K562 (cell line): Measurements from ENCODE around the gene GARRE1.

Source experiments
- GABPB2 ChIP-seq: fragments of 250-450 bp; sonication (Bioruptor Pico); conservative IDR thresholded peaks from 2 replicates; pipeline ENCODE4 v1.5.1; 2021; ENCODE audit warnings: mild to moderate bottlenecking
- ILF3 ChIP-seq: fragments of 450-650 bp; IDR thresholded peaks from 2 replicates; pipeline ENCODE4 v1.6.1; 2018; ENCODE audit warnings: antibody characterized with exemption, mild to moderate bottlenecking, moderate library complexity, borderline replicate concordance
- MTA2 ChIP-seq: fragments of 450-650 bp; IDR thresholded peaks from 2 replicates; pipeline ENCODE4 v1.6.1; 2016; ENCODE audit warnings: low read depth
- MYBL2 ChIP-seq, 2 experiments: fragments of 450-650 bp in 1 of 2; sonication (generic) in 1 of 2; formaldehyde crosslinking in 1 of 2; IDR thresholded peaks; 2 replicates each; pipeline versions ENCODE4 v1.6.1 to v1.8.1; 2017 to 2022; ENCODE audit warnings: borderline replicate concordance in 1 of 2, inconsistent platforms in 1 of 2, low read depth in 1 of 2, mild to moderate bottlenecking in 1 of 2, missing genetic modification reagents in 1 of 2, moderate library complexity in 1 of 2
- POLR2A ChIP-seq: fragments of 450-650 bp; conservative IDR thresholded peaks from 2 replicates; pipeline ENCODE4 v1.6.1; 2016
- SMC3 ChIP-seq: conservative IDR thresholded peaks from 2 replicates; pipeline ENCODE4 v1.6.1; 2011; ENCODE audit warnings: low read depth, low read length, improper control_type of control experiment; ENCODE audit not compliant: insufficient read depth
- TF ChIP-seq, protein P1 (sequence below), 3 experiments: IDR thresholded peaks in 2 of 3; conservative IDR thresholded peaks in 1 of 3; 2 replicates each; pipeline ENCODE4 v1.5.1; 2011 to 2012; ENCODE audit warnings: low read length in 3 of 3, mild to moderate bottlenecking in 3 of 3, control low read depth in 2 of 3, improper control_type of control experiment in 1 of 3, inconsistent platforms in 1 of 3, low read depth in 1 of 3, mixed read lengths in 1 of 3, moderate library complexity in 1 of 3; ENCODE audit not compliant: insufficient read depth in 2 of 3
- TF ChIP-seq, protein P2 (sequence below): fragments of 450-650 bp; IDR thresholded peaks from 2 replicates; pipeline ENCODE4 v1.6.1; 2016; ENCODE audit warnings: antibody characterized with exemption
- TF ChIP-seq, protein P3 (sequence below): sonication (generic); formaldehyde crosslinking; IDR thresholded peaks from 2 replicates; pipeline ENCODE4 v1.8.0; 2022; ENCODE audit warnings: missing genetic modification reagents, mild to moderate bottlenecking, borderline replicate concordance
- TF ChIP-seq, protein P4 (sequence below): fragments of 250-450 bp; sonication (Bioruptor Pico); IDR thresholded peaks from 2 replicates; pipeline ENCODE4 v1.8.0; 2021; ENCODE audit warnings: borderline replicate concordance, mild to moderate bottlenecking, moderate library complexity; ENCODE audit not compliant: poor library complexity, severe bottlenecking
- TF ChIP-seq, protein P5 (sequence below): fragments of 200-800 bp; sonication (Bioruptor generic); IDR thresholded peaks from 2 replicates; pipeline ENCODE4 v1.6.1; 2016; ENCODE audit warnings: missing genetic modification characterization, missing compliant biosample characterization

DNA sequence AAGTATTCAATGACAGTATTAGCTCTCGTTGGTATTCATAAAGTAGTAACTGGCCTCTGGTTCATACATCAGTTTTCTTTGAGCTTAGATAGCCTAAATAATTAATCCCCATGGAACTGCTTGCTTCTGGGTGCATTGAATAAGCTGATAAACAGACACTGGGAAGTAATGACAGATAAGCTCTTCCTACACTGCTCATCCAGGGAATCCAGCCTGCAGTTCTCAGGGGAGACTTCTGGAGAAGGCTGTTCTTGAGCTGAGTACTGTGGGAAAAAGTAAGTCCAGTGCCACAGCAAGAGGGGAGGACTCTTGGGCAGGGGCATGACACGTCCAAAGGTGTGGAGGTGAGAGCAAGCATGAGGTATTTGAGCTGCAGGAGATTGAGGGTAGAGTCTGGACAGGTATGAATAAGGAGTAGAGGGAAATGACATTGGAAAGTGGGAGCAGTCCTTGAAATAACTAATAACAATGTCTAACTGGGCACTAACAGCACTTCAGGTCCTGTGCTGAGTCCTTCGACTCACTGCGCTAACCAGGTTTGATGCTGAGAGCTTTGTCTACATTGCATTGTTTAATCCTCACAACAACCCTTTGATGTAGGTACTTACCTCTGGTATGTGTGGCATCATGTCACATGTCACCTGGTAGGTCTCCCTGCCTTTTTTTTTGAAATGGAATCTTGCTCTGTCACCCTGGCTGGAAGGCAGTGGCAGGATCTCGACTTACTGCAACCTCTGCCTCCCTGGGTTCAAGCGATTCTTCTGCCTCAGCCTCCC is 7.2 kb downstream of the GARRE1 start:
- TF ChIP-seq, protein P1, sequence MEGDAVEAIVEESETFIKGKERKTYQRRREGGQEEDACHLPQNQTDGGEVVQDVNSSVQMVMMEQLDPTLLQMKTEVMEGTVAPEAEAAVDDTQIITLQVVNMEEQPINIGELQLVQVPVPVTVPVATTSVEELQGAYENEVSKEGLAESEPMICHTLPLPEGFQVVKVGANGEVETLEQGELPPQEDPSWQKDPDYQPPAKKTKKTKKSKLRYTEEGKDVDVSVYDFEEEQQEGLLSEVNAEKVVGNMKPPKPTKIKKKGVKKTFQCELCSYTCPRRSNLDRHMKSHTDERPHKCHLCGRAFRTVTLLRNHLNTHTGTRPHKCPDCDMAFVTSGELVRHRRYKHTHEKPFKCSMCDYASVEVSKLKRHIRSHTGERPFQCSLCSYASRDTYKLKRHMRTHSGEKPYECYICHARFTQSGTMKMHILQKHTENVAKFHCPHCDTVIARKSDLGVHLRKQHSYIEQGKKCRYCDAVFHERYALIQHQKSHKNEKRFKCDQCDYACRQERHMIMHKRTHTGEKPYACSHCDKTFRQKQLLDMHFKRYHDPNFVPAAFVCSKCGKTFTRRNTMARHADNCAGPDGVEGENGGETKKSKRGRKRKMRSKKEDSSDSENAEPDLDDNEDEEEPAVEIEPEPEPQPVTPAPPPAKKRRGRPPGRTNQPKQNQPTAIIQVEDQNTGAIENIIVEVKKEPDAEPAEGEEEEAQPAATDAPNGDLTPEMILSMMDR (IDR thresholded peaks at IDR 0.05 in 2 of 3, conservative IDR thresholded peaks at IDR 0.05 in 1 of 3; ENCODE audit: insufficient read depth in 2 of 3, low read depth in 1 of 3, low read length in 3 of 3) = no peak
- TF ChIP-seq, protein P2, sequence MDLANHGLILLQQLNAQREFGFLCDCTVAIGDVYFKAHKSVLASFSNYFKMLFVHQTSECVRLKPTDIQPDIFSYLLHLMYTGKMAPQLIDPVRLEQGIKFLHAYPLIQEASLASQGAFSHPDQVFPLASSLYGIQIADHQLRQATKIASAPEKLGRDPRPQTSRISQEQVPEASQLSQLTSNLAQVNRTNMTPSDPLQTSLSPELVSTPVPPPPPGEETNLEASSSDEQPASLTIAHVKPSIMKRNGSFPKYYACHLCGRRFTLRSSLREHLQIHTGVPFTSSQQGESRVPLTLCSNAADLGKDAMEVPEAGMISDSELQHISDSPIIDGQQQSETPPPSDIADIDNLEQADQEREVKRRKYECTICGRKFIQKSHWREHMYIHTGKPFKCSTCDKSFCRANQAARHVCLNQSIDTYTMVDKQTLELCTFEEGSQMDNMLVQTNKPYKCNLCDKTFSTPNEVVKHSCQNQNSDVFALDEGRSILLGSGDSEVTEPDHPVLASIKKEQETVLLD = no peak
- TF ChIP-seq ILF3 (no peak), GABPB2 (CRISPR knock-in tag) (no peak), POLR2A (no peak), MTA2 (no peak), SMC3 (no peak), MYBL2 (IDR thresholded peaks at IDR 0.05; ENCODE audit: low read depth) (no peak), MYBL2 (CRISPR knock-in tag; IDR thresholded peaks at IDR 0.05; ENCODE audit: borderline replicate concordance) (no peak)
- TF ChIP-seq, protein P3, sequence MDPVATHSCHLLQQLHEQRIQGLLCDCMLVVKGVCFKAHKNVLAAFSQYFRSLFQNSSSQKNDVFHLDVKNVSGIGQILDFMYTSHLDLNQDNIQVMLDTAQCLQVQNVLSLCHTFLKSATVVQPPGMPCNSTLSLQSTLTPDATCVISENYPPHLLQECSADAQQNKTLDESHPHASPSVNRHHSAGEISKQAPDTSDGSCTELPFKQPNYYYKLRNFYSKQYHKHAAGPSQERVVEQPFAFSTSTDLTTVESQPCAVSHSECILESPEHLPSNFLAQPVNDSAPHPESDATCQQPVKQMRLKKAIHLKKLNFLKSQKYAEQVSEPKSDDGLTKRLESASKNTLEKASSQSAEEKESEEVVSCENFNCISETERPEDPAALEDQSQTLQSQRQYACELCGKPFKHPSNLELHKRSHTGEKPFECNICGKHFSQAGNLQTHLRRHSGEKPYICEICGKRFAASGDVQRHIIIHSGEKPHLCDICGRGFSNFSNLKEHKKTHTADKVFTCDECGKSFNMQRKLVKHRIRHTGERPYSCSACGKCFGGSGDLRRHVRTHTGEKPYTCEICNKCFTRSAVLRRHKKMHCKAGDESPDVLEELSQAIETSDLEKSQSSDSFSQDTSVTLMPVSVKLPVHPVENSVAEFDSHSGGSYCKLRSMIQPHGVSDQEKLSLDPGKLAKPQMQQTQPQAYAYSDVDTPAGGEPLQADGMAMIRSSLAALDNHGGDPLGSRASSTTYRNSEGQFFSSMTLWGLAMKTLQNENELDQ (CRISPR knock-in tag) = no peak
- TF ChIP-seq, protein P4, sequence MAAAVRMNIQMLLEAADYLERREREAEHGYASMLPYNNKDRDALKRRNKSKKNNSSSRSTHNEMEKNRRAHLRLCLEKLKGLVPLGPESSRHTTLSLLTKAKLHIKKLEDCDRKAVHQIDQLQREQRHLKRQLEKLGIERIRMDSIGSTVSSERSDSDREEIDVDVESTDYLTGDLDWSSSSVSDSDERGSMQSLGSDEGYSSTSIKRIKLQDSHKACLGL (CRISPR knock-in tag) = no peak
- TF ChIP-seq, protein P5, sequence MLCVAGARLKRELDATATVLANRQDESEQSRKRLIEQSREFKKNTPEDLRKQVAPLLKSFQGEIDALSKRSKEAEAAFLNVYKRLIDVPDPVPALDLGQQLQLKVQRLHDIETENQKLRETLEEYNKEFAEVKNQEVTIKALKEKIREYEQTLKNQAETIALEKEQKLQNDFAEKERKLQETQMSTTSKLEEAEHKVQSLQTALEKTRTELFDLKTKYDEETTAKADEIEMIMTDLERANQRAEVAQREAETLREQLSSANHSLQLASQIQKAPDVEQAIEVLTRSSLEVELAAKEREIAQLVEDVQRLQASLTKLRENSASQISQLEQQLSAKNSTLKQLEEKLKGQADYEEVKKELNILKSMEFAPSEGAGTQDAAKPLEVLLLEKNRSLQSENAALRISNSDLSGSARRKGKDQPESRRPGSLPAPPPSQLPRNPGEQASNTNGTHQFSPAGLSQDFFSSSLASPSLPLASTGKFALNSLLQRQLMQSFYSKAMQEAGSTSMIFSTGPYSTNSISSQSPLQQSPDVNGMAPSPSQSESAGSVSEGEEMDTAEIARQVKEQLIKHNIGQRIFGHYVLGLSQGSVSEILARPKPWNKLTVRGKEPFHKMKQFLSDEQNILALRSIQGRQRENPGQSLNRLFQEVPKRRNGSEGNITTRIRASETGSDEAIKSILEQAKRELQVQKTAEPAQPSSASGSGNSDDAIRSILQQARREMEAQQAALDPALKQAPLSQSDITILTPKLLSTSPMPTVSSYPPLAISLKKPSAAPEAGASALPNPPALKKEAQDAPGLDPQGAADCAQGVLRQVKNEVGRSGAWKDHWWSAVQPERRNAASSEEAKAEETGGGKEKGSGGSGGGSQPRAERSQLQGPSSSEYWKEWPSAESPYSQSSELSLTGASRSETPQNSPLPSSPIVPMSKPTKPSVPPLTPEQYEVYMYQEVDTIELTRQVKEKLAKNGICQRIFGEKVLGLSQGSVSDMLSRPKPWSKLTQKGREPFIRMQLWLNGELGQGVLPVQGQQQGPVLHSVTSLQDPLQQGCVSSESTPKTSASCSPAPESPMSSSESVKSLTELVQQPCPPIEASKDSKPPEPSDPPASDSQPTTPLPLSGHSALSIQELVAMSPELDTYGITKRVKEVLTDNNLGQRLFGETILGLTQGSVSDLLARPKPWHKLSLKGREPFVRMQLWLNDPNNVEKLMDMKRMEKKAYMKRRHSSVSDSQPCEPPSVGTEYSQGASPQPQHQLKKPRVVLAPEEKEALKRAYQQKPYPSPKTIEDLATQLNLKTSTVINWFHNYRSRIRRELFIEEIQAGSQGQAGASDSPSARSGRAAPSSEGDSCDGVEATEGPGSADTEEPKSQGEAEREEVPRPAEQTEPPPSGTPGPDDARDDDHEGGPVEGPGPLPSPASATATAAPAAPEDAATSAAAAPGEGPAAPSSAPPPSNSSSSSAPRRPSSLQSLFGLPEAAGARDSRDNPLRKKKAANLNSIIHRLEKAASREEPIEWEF = no peak
